ENCODE data around the gene POLD4.
"Not testable (repeated sequence)": the region's sequence is repeated elsewhere in the genome, so short reads cannot be mapped to it uniquely, and the experiment has no call there.

Gene POLD4

DNA sequence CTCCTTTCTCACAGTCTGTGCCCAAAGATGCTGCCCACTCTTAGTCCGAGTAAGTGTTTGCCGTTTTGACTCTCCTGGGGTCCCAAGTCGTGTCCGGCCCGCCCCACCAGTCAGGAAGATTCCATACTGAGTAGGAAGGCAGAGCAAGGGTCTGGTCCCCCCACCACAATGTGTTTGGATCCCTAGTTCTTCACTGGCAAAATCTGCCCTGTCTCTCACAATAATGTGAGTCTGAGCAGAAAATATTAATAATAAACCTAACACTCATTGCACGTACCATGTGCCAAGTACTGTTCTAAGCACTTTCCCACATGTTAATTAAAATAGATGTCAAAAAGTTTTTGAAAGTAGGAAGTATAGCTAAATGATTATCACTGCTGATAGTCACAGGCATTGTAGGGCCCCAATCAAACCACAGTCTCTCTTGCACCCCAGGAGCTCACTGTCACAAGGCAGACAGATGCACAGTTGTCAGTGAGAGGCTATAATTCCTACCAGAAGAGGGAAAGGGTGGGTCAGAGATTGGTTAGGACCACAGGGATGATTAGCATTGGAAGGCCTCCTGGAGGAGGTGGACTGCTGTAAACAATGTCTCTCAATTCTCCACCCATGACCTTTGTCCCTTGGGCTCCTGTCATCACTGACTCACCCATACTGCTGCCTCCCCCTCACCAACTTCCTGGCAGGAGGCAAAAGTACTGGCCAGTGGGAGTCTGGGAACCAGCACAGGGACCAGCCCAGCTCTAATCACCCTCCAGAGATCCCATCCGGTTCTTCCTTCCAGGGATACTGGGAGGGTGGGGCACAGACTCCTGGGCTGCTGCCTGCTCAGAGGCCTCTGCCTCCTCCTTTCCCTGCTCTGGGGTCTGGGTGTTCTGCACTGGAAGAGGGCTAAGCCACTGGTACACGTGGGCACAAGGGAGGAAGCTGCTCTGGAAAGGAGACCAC lies 1.0 kb upstream of the POLD4 start:
- no peak for DNase-seq (ENCODE audit: low spot score)

- no peak for DNase-seq (ENCODE audit: low spot score)
Measured at GRCh38 chr11:67352546-67353316, 615 bp downstream of the POLD4 start.

- peak; percentile 72 for DNase-seq (ENCODE audit: low spot score)
Measured at GRCh38 chr11:67351275-67352005, 1.9 kb downstream of the POLD4 start.

DNA sequence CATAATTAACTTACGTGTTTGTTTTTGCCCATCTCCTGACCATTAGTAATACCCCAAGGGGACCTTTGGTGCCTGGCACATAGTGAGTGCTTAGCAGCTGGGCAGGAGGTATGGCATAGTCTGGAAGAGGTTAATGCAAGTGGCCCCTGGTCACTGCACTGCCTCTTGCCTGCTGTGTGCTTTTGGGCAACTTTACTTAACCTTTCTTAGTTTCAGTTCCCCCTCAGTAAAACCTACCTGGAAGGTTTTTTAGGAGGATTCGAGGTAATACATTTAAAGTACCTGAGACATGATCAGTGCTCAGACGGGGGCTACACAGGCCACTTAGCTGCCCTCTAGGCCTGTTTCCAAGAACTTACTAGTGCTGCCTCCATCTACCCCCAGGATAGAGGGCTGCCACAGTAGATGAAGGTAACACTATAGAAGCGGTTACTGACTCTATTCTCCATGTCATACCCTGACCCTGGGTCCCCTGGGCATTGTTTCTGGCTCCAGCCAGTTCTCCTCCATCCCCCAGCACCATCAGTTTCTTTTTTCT lies 3.3 kb downstream of the POLD4 start:
- no peak for DNase-seq (ENCODE audit: low spot score)

DNA sequence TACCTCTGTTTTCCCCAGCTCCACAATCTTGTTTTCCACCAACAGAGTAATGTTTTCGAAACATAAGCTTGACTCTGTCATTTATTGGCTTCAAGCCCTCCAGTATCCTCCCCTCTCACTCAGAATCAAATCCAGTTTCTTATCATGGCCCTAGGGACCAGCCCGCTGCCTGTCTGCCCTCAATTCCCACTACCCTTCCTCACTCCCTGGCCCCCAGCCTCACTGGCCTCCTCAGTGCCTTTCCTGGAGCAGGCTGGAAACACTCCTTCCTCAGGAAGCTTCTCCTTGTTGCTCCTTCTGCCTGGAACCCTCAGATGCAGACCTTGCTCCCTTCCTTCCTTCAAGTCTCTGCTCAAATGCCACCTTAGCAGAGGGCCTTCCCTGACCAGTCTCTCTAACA lies 3.9 kb downstream of the POLD4 start:
- DNase-seq (ENCODE audit: low spot score) = no peak

GRCh38 chr11:67349036-67349435 lies 4.3 kb downstream of the POLD4 start:
- no peak for DNase-seq (ENCODE audit: low spot score)

- peak; percentile 49 for DNase-seq (ENCODE audit: low spot score)
Measured at GRCh38 chr11:67347964-67348749, 5.2 kb downstream of the POLD4 start.

DNA sequence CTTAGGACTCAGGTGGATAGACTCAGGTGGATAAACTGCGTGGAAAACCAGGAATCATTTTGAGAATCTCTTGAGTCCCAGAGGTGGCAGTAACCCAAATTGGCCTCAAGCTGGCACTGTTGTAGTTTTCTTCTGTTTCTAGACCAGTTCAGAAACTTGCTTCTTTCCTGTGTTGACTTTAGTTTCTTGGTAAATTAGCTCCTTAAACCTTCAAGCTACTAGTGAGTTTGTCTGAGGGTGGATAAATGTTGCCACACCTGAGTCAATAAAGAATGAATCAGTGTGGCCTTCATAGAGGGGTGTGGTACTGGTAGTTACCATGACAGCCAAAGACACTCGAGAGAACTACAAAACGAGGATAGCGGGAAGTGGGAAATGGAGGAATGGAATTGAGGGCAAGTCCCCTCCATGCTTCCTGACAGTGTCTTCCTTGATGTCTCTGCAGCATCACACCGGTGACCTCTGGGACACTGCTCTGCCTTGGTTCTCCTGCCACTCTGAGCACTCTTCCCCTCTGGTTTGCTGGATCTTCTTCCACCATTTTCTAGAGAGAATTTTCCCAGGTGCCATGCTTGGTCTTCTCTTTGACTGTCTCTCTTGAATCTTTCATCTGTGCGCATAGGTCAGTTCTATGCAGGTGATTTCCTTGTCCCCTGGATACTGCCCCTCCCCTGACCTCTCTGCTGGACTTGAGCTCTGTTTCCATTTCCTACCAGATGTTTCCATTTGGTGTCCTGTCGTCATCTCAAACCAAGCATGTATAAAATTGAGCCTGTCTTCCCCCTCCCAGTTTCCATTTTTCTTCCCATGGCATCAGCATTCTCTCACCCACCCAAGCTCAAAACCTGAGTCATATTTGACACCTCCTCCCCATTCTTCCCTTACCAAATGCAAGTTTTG lies 7.2 kb downstream of the POLD4 start:
- no peak for DNase-seq (ENCODE audit: low spot score)

GRCh38 chr11:67345247-67345919 lies 8.0 kb downstream of the POLD4 start:
- DNase-seq (ENCODE audit: low spot score) = no peak

DNA sequence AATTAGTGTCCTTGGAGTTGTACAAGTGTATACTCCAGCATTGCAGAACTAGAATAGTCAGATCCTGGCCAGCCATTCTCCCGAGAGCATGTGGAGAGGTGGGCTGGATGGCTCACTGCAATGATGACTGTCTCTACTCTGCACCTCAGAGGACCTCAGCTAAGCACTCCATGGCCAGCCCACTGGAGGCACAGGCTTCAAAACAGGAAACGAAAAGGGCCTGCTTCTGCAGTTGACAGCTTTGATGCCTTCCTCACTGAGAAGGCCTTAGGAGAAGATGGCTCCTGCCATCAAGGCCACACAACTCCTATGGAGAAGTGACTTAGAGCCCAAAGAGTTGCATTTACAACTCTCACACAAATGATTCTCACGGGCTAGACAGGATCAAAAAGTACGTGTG lies 9.1 kb downstream of the POLD4 start:
- DNase-seq (ENCODE audit: low spot score) = no peak

DNA sequence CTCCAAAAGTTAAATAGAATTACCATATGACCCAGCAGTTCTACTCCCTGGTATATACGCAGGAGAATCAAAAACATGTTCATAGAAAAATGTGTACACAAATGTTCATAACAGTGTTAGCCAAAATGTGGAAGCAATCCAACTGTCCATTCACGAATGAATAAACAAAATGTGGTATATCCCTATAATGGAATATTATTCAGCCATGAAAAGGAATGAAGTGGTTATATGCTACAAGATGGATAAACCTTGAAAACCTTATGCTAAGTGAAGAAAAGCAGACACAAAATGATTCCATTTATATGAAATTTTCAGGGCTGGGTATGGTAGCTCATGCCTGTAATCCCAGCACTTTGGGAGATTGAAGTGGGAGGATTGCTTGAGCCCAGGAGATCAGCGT lies 16.1 kb downstream of the POLD4 start:
- DNase-seq (ENCODE audit: low spot score) = no peak

DNA sequence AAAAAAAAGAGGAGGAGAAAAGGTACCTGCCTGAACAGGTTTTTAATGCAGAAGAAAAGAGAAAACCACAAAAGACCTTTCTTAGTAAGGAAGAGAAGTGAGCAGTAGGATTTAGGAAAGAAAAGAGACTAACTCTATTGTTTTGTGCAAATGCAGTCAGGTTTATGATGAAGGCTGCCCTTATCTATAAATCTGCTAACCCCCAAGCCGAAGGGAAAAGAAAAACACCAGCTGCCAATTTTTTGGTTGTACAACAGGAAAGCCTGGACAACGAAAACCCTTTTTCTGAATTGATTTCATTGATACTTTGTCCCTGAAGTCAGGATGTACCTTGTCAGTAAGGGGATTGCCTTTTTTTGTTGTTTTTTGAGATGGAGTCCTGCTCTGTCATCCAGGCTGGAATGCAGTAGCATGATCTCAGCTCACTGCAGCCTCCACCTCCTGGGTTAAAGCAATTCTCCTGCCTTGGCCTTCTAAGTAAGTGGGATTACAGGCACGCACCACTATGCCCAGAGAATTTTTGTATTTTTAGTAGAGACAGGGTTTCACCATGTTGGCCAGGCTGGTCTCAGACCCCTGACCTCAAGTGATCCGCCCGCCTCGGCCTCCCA lies 21.2 kb downstream of the POLD4 start:
- DNase-seq (ENCODE audit: low spot score) = no peak

DNA sequence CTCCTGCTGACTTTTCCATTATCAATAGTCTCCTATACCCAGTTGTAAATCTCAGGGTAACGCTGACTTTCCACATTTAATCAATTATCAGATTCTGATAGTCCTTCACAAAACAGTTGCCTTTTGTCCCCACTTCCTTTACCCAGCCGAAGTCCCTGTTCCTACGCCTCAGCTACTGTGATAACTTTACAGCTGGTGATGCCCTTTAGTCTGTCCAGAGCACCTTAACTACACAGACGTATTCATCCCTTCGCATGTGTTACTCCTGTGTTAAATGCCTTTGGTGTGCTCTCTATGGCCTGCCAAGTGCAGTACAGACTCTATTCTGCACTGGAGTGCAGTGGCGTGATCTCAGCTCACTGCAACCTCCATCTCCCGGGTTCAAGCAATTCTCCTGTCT lies 29.8 kb downstream of the POLD4 start:
- no peak for DNase-seq (ENCODE audit: low spot score)

DNA sequence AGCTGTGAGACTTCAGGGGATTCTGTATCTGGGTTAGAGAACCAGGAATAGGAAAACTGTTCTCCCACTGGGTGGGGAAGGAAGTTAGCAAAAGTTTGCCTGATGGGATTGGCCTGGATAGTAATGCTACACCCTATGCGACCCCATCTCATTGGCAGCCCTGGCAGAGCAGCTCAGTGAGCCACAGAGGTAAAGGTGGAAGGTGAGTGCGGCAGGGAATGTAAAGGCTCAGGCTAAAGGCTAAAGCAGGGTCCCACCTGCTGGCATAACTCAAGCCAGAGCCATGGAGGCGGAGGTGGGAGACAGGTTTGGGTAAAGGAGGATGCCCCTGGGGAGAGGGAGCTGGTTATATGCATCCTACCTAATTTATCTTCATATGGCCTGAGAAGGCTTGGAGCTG lies 31.3 kb downstream of the POLD4 start:
- no peak for DNase-seq (ENCODE audit: low spot score)

- no peak for DNase-seq (ENCODE audit: low spot score)
Measured at GRCh38 chr11:67321313-67321871, 32.0 kb downstream of the POLD4 start.

DNA sequence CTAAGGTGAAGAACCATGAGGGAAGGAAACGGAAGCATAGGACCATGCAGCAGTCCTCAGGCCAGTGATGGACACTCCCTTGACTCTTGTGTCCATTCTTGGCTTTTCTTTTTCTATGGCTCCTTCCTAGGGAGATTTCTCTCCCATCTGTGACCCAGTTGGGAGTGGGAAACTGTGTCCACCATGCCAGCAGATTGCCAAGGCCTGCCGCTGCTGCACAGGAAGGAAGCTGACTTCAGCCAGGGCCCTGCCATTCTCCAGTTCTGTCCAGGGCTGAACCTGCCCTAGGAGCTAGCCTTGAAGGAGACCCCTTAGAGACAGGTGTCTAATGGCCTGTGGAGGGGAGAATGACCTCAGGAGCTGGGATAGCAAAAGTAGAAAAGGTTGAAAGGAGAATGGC lies 32.7 kb downstream of the POLD4 start:
- no peak for DNase-seq (ENCODE audit: low spot score)

GRCh38 chr11:67320011-67320410 lies 33.3 kb downstream of the POLD4 start:
- DNase-seq (ENCODE audit: low spot score) = no peak

GRCh38 chr11:67318876-67319275 lies 34.5 kb downstream of the POLD4 start:
- not testable (repeated sequence) for DNase-seq (ENCODE audit: low spot score)

Measured in SK-N-DZ (cell line).